OCI-LY7 (cell line): ENCODE results near the gene RAPGEF4. TPM values are rescaled to one million over a fixed set of nuclear protein-coding genes. Genes with fewer than 3 reads are reported as not detected.

Source experiments
- BruUV-seq: library from RNA; stranded (reverse); fragments of 400-500 nt; replicated peaks from 2 replicates; lab custom pipeline; 2021; lab: Mats Ljungman, UMichigan
- CTCF ChIA-PET: fragments of 300-600 bp; sonication (Branson Sonifier 250); formaldehyde crosslinking; loops from one replicate; lab custom pipeline; 2022; ENCODE audit warnings: antibody characterized with exemption; ENCODE audit not compliant: unreplicated experiment; lab: Charles Lee
- POLR2A ChIA-PET: fragments of 300-600 bp; sonication (Branson Sonifier 250); formaldehyde crosslinking; loops from one replicate; lab custom pipeline; 2022; ENCODE audit warnings: antibody characterized with exemption; lab: Charles Lee
- DNase-seq: peaks from one replicate; pipeline ENCODE4 v3.0.0-alpha.2; 2015; ENCODE audit warnings: low spot score
- H2AFZ ChIP-seq: fragments of 200-600 bp; sonication (generic), shearing (Covaris generic); 2 replicates; pipeline ENCODE4 v1.6.1; 2014; ENCODE audit warnings: mild to moderate bottlenecking, antibody characterized with exemption, low read length, moderate library complexity
- H3K27ac ChIP-seq: fragments of 200-600 bp; sonication (generic); 2 replicates; pipeline ENCODE4 v1.5.1; 2014; ENCODE audit warnings: mixed run types, low read depth, mild to moderate bottlenecking, moderate library complexity, low read length, inconsistent platforms; ENCODE audit not compliant: poor library complexity, severe bottlenecking
- H3K36me3 ChIP-seq: fragments of 200-600 bp; sonication (generic); 2 replicates; pipeline ENCODE4 v1.6.1; 2014; ENCODE audit warnings: mild to moderate bottlenecking, antibody characterized with exemption, low read length, moderate library complexity, mixed read lengths; ENCODE audit not compliant: insufficient read depth
- H3K4me1 ChIP-seq: fragments of 200-600 bp; sonication (generic); 2 replicates; pipeline ENCODE4 v1.5.1; 2014; ENCODE audit warnings: mild to moderate bottlenecking, low read length; ENCODE audit not compliant: insufficient read depth, poor library complexity, severe bottlenecking
- H3K4me2 ChIP-seq: fragments of 200-600 bp; sonication (generic); 2 replicates; pipeline ENCODE4 v1.6.1; 2014; ENCODE audit warnings: mild to moderate bottlenecking, low read length
- H3K4me3 ChIP-seq: fragments of 200-600 bp; sonication (generic); 2 replicates; pipeline ENCODE4 v1.5.1; 2014; ENCODE audit warnings: mild to moderate bottlenecking, low read depth, low read length; ENCODE audit not compliant: poor library complexity, severe bottlenecking
- H3K79me2 ChIP-seq: fragments of 200-600 bp; sonication (generic); 2 replicates; pipeline ENCODE4 v1.6.1; 2016; ENCODE audit warnings: low read depth, mild to moderate bottlenecking, low read length, moderate library complexity, mixed read lengths; ENCODE audit not compliant: insufficient read depth
- H3K9me2 ChIP-seq: fragments of 200-600 bp; sonication (generic); 2 replicates; pipeline ENCODE4 v1.6.1; 2016; ENCODE audit warnings: mild to moderate bottlenecking, low read length, mixed read lengths; ENCODE audit not compliant: insufficient read depth
- H3K9me3 ChIP-seq: fragments of 200-600 bp; sonication (generic); 2 replicates; pipeline ENCODE4 v1.6.1; 2014; ENCODE audit warnings: mild to moderate bottlenecking, mixed run types, low read length, mixed read lengths
- H4K20me1 ChIP-seq: fragments of 200-600 bp; sonication (generic); 2 replicates; pipeline ENCODE4 v1.6.1; 2014; ENCODE audit warnings: mild to moderate bottlenecking, antibody characterized with exemption, low read length, moderate library complexity, mixed read lengths; ENCODE audit not compliant: insufficient read depth
- CTCF ChIP-seq: fragments of 200-600 bp; sonication (generic); conservative IDR thresholded peaks from 2 replicates; pipeline ENCODE4 v1.5.1; 2014; ENCODE audit warnings: mild to moderate bottlenecking, antibody characterized with exemption, low read length, moderate library complexity, mixed read lengths
- EZH2phosphoT487 ChIP-seq: fragments of 200-600 bp; sonication (generic); IDR thresholded peaks from 2 replicates; pipeline ENCODE4 v1.6.1; 2018; ENCODE audit warnings: low read depth, borderline replicate concordance, mild to moderate bottlenecking, mixed run types, antibody characterized with exemption, low read length, moderate library complexity, mixed read lengths
- intact Hi-C: fragments of 100-400 bp; cut with micrococcal nuclease; formaldehyde crosslinking; loops from one replicate; pipeline ENCODE4 v1.10.0; 2022; ENCODE audit not compliant: unreplicated experiment
- total RNA-seq, 2 experiments: library from RNA; depleted of rRNA in 1 of 2; stranded (reverse); fragments of >200 nt in 1 of 2; shearing (Covaris generic) in 1 of 2; gene quantifications; 2 replicates each; pipeline ENCODE4 v1.2.3, GENCODE V29; 2014 to 2022

Gene RAPGEF4
- total RNA-seq, 2 experiments from 2014 or later = 0.22 to 0.55 TPM

- Histone ChIP-seq H3K4me2 (no peak overlapping the region), H3K4me1 (no peaks in the 10 kb centered on the region), H3K36me3 (no peaks in the 10 kb centered on the region), H3K27ac (no peak overlapping the region), H2AFZ (no peak overlapping the region), H3K79me2 (no peaks in the 10 kb centered on the region), H3K4me3 (no peak overlapping the region), H4K20me1 (no peaks in the 10 kb centered on the region), H3K9me3 (no peaks in the 10 kb centered on the region), H3K9me2 (no peaks in the 10 kb centered on the region)
- no TSS peak for BruUV-seq
- CTCF ChIA-PET = no interaction called here
- TF ChIP-seq EZH2phosphoT487 = no peak
- TF ChIP-seq CTCF = no peak
- POLR2A ChIA-PET = interaction anchor here (0.5 kb wide), 2 partner anchors 31 to 1178 kb away, joined by 3 read pairs; no protein-coding TSS in a partner anchor
- DNase-seq = no peak
- intact Hi-C loops = no loop called here
Measured at GRCh38 chr2:172944794-172945509, 209.3 kb downstream of the RAPGEF4 start.

- H4K20me1 ChIP-seq = no peaks in the 10 kb centered on the region
- intact Hi-C loops = no loop called here
- no TSS peak for BruUV-seq
- CTCF ChIA-PET = no interaction called here
- H2AFZ ChIP-seq = no peak overlapping the region
- no peaks in the 10 kb centered on the region for H3K9me3 ChIP-seq
- no peaks in the 10 kb centered on the region for H3K4me1 ChIP-seq
- DNase-seq = no peak
- POLR2A ChIA-PET = no interaction called here
- H3K4me2 ChIP-seq = no peak overlapping the region
- no peak overlapping the region for H3K27ac ChIP-seq
- H3K9me2 ChIP-seq = no peaks in the 10 kb centered on the region
- TF ChIP-seq CTCF = no peak
- H3K36me3 ChIP-seq = no peaks in the 10 kb centered on the region
- H3K79me2 ChIP-seq = no peaks in the 10 kb centered on the region
- no peak overlapping the region for H3K4me3 ChIP-seq
Measured at GRCh38 chr2:172945510-172945850, 209.8 kb downstream of the RAPGEF4 start.

GRCh38 chr2:172947461-172948153, 212.0 kb downstream of the RAPGEF4 start:
- POLR2A ChIA-PET = interaction anchor here (1.0 kb wide), 1 partner anchor 27 kb away, joined by 4 read pairs; no protein-coding TSS in a partner anchor
- no peak for DNase-seq
- no peak overlapping the region for H2AFZ ChIP-seq
- CTCF ChIA-PET = no interaction called here
- no peak overlapping the region for H3K4me2 ChIP-seq
- H3K27ac ChIP-seq = no peak overlapping the region
- intact Hi-C loops = no loop called here
- H3K9me2 ChIP-seq = no peaks in the 10 kb centered on the region
- no peaks in the 10 kb centered on the region for H4K20me1 ChIP-seq
- H3K36me3 ChIP-seq = no peaks in the 10 kb centered on the region
- no TSS peak for BruUV-seq
- no peak for TF ChIP-seq EZH2phosphoT487
- no peaks in the 10 kb centered on the region for H3K9me3 ChIP-seq
- H3K4me3 ChIP-seq = no peak overlapping the region
- H3K79me2 ChIP-seq = no peaks in the 10 kb centered on the region
- no peaks in the 10 kb centered on the region for H3K4me1 ChIP-seq
